ENCODE results near the gene TSFM.

The TSFM gene

DNA sequence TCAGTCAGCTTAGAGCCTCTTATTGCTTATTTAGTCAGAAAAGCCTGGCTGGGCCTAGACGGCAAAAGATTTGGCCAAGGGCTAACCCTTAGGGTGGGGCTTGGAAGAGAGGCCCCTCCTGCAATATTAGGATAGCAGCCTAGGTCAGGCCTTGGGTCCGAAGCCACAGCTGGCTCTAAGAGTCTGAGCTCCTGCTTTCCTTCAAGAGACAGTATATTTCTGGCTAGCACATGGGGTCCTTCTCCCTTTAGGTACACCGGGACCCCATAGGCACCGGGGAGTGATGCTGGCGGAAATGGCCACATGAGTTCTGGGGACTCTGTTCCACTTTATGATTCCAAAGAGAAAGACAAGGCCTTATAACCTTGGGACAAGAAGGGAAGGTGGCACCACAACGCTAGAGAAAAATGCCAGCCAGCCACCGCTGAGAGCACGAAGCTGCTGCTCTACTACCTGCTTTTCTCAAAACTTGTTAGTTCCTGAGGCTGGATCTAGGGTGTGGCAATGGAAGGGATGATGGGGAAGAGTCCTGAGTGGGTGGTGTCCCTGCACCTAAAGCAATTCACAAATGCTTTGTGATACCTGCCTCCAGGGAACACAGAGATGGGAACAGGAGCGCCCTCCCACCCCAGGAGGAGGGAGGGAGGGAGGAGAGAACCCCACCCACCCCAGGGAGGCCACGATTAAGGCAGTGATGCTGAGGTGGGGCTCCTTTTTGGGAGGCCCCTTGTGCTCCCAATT is 39.1 kb downstream of the TSFM start:
- no peak for ATAC-seq (ENCODE audit: insufficient read depth, low read depth)
- H3K27ac ChIP-seq (ENCODE audit: low read length): no peak overlapping the region
- no peak overlapping the region for H3K9ac ChIP-seq (ENCODE audit: low read depth, low read length)
- no peak overlapping the region for H3K4me2 ChIP-seq (ENCODE audit: insufficient read depth, low read length)
- no peaks in the 10 kb centered on the region for H3K27me3 ChIP-seq (ENCODE audit: insufficient read depth, low read length, poor library complexity)
- H2AFZ ChIP-seq (ENCODE audit: low read depth, low read length): no peak overlapping the region
- H3K79me2 ChIP-seq (ENCODE audit: insufficient read depth, low read length): no peaks in the 10 kb centered on the region
- no peaks in the 10 kb centered on the region for H3K4me1 ChIP-seq (ENCODE audit: insufficient read depth, low read length)
- DNase-seq: no peak
- TF ChIP-seq, protein P1, sequence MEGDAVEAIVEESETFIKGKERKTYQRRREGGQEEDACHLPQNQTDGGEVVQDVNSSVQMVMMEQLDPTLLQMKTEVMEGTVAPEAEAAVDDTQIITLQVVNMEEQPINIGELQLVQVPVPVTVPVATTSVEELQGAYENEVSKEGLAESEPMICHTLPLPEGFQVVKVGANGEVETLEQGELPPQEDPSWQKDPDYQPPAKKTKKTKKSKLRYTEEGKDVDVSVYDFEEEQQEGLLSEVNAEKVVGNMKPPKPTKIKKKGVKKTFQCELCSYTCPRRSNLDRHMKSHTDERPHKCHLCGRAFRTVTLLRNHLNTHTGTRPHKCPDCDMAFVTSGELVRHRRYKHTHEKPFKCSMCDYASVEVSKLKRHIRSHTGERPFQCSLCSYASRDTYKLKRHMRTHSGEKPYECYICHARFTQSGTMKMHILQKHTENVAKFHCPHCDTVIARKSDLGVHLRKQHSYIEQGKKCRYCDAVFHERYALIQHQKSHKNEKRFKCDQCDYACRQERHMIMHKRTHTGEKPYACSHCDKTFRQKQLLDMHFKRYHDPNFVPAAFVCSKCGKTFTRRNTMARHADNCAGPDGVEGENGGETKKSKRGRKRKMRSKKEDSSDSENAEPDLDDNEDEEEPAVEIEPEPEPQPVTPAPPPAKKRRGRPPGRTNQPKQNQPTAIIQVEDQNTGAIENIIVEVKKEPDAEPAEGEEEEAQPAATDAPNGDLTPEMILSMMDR (IDR thresholded peaks at IDR 0.05; ENCODE audit: borderline replicate concordance, extremely low read depth, low read length, poor library complexity, severe bottlenecking): no peak
- no peak for TF ChIP-seq EZH2 (IDR thresholded peaks at IDR 0.05; ENCODE audit: borderline replicate concordance, low read depth, low read length, severe bottlenecking)
- H4K20me1 ChIP-seq (ENCODE audit: insufficient read depth, low read length): peaks cover 7% of the 10 kb centered on the region
- no peak overlapping the region for H3K4me3 ChIP-seq (ENCODE audit: low read depth in 1 of 2, low read length in 2 of 2)
- H3K9me3 ChIP-seq (ENCODE audit: insufficient read depth, low read length, severe bottlenecking): no peaks in the 10 kb centered on the region
- peaks cover 56% of the 10 kb centered on the region for H3K36me3 ChIP-seq (ENCODE audit: insufficient read depth, low read length)

DNA sequence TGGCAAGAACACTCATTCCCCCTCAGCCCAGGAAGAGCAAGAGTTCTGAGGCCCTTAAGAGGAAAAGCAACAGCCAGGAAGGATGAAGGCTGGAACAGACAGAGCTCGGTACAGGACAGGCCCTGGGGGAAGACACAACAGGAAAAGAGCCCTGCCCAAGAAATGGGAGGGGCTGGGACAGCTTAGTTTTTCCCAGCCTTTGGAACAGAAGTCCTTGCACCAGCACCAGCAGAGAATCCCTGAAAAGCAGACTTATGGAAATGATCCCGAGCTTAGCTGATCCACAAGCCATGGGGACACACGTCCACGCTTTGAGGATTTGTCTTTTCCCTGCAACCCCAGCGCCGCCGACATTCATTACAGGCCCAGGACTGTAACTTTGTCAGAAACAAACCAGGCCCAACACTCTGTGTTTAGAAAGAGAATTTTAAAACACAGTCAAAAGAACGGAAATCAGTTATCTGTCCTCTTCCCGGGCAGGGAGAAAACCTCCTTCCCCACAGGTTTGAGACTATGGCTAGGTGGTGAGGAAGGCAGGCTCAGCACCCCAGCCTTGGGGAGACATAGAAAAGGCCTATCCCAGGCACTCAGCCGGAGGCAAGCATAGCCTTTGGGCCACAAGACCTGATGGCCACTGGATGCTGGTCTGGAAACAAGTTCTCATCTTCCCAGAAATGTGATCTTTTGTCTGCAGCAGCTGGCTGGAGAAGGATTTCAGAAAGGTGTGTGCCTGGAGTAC is 40.0 kb downstream of the TSFM start:
- H3K36me3 ChIP-seq (ENCODE audit: insufficient read depth, low read length): peaks cover 66% of the 10 kb centered on the region

DNA sequence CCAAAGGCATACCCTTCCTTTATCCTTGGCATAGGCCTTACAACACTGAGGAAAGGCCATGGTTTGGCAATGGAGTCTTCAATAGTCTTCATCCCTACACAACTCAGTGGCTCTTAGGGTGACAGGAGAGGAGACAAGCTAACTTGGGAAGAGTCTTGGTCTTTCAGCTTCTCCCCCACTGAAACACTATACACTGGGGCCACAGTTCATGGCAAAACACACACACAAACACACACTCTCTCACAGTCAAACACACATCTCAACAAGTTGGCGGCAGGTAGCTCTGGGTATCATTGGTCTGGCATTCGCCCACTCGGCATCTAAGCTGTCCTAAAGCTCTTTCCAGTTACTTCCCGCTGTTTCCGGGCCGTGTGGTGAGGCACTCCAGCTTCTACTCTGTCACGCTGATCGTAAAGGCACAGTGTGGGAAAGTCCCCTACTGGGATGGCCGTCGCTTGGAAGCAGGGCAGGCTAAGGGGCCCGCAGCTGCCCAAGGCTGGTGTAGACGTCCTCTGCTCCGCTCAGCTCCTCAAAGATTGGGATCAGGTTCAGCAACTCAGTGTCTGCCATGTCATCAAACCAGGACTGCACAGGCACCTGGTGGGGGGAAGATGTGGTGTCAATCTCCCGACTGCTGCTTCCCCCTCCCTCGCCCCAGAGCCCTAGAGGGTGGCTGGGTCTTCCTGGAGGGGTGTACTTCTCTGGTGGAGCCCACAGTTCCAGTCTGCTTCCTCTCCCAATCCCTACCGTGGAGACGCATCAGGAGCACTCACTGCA is 40.7 kb downstream of the TSFM start:
- Histone ChIP-seq H4K20me1 (ENCODE audit: insufficient read depth, low read length) (peaks cover 18% of the 10 kb centered on the region), H3K27me3 (ENCODE audit: insufficient read depth, low read length, poor library complexity) (no peaks in the 10 kb centered on the region), H3K9me3 (ENCODE audit: insufficient read depth, low read length, severe bottlenecking) (no peaks in the 10 kb centered on the region)

More for the DNA sequence above, 40.0 kb downstream of the TSFM start:
- ATAC-seq (ENCODE audit: insufficient read depth, low read depth): no peak
- TF ChIP-seq, protein P1 (IDR thresholded peaks at IDR 0.05; ENCODE audit: borderline replicate concordance, extremely low read depth, low read length, poor library complexity, severe bottlenecking): no peak
- no peak for TF ChIP-seq EZH2 (IDR thresholded peaks at IDR 0.05; ENCODE audit: borderline replicate concordance, low read depth, low read length, severe bottlenecking)
- Histone ChIP-seq H2AFZ (ENCODE audit: low read depth, low read length) (no peak overlapping the region), H3K4me1 (ENCODE audit: insufficient read depth, low read length) (no peaks in the 10 kb centered on the region), H3K27ac (ENCODE audit: low read length) (no peak overlapping the region), H3K27me3 (ENCODE audit: insufficient read depth, low read length, poor library complexity) (no peaks in the 10 kb centered on the region), H3K9me3 (ENCODE audit: insufficient read depth, low read length, severe bottlenecking) (no peaks in the 10 kb centered on the region), H4K20me1 (ENCODE audit: insufficient read depth, low read length) (peaks cover 15% of the 10 kb centered on the region), H3K4me3 (ENCODE audit: low read depth in 1 of 2, low read length in 2 of 2) (no peak overlapping the region), H3K79me2 (ENCODE audit: insufficient read depth, low read length) (no peaks in the 10 kb centered on the region), H3K9ac (ENCODE audit: low read depth, low read length) (no peak overlapping the region), H3K4me2 (ENCODE audit: insufficient read depth, low read length) (no peak overlapping the region)
- DNase-seq: no peak

More for the DNA sequence above, 40.7 kb downstream of the TSFM start:
- no peaks in the 10 kb centered on the region for H3K79me2 ChIP-seq (ENCODE audit: insufficient read depth, low read length)
- no peak for ATAC-seq (ENCODE audit: insufficient read depth, low read depth)
- no peak overlapping the region for H3K4me2 ChIP-seq (ENCODE audit: insufficient read depth, low read length)
- H3K27ac ChIP-seq (ENCODE audit: low read length): no peak overlapping the region
- H3K4me1 ChIP-seq (ENCODE audit: insufficient read depth, low read length): no peaks in the 10 kb centered on the region
- H3K9ac ChIP-seq (ENCODE audit: low read depth, low read length): no peak overlapping the region
- no peak overlapping the region for H3K4me3 ChIP-seq (ENCODE audit: low read depth in 1 of 2, low read length in 2 of 2)
- no peak for DNase-seq
- H2AFZ ChIP-seq (ENCODE audit: low read depth, low read length): no peak overlapping the region
- TF ChIP-seq, protein P1 (IDR thresholded peaks at IDR 0.05; ENCODE audit: borderline replicate concordance, extremely low read depth, low read length, poor library complexity, severe bottlenecking): no peak
- no peak for TF ChIP-seq EZH2 (IDR thresholded peaks at IDR 0.05; ENCODE audit: borderline replicate concordance, low read depth, low read length, severe bottlenecking)
- H3K36me3 ChIP-seq (ENCODE audit: insufficient read depth, low read length): peaks cover 71% of the 10 kb centered on the region
